Endodermal cell (in vitro differentiated cells): Measurements from ENCODE around the gene ZMPSTE24. TPM values are rescaled to one million over a fixed set of nuclear protein-coding genes. Genes with fewer than 3 reads are reported as not detected.

Source experiments
- DNase-seq: peaks from one replicate; pipeline ENCODE4 v3.0.0-alpha.2; 2017
- H3K27ac ChIP-seq: 2 replicates; pipeline ENCODE4 v1.5.1; 2013; ENCODE audit warnings: mild to moderate bottlenecking, low read depth, low read length, moderate library complexity
- H3K27me3 ChIP-seq: 2 replicates; pipeline ENCODE4 v1.6.1; 2013; ENCODE audit warnings: mild to moderate bottlenecking, low read length, moderate library complexity; ENCODE audit not compliant: insufficient read depth, control insufficient read depth, poor library complexity, severe bottlenecking
- H3K36me3 ChIP-seq: 2 replicates; pipeline ENCODE4 v1.7.0; 2013; ENCODE audit warnings: mild to moderate bottlenecking, low read length, moderate library complexity; ENCODE audit not compliant: control insufficient read depth, insufficient read depth
- H3K4me1 ChIP-seq: one replicate; pipeline ENCODE4 v1.7.0; 2013; ENCODE audit warnings: low read length; ENCODE audit not compliant: control insufficient read depth, insufficient read depth
- H3K4me3 ChIP-seq: 2 replicates; pipeline ENCODE4 v1.5.1; 2013; ENCODE audit warnings: mild to moderate bottlenecking, low read length, moderate library complexity
- H3K9ac ChIP-seq: 2 replicates; pipeline ENCODE4 v1.6.1; 2013; ENCODE audit warnings: mild to moderate bottlenecking, low read length, moderate library complexity; ENCODE audit not compliant: poor library complexity, severe bottlenecking; ENCODE audit errors: extremely low read depth
- H3K9me3 ChIP-seq: 2 replicates; pipeline ENCODE4 v1.6.1; 2013; ENCODE audit warnings: mild to moderate bottlenecking, low read length, moderate library complexity; ENCODE audit not compliant: control insufficient read depth
- H3K27ac Mint-ChIP-seq: 2 replicates; pipeline ENCODE4 v1.8.0; 2020; ENCODE audit warnings: mixed read lengths
- H3K27me3 Mint-ChIP-seq: 2 replicates; pipeline ENCODE4 v1.8.0; 2021; ENCODE audit warnings: mild to moderate bottlenecking, mixed read lengths; ENCODE audit not compliant: insufficient read depth
- H3K36me3 Mint-ChIP-seq: 2 replicates; pipeline ENCODE4 v1.8.0; 2020; ENCODE audit warnings: low read depth, mixed read lengths
- H3K4me1 Mint-ChIP-seq: 2 replicates; pipeline ENCODE4 v1.8.0; 2020; ENCODE audit warnings: mixed read lengths
- H3K4me3 Mint-ChIP-seq: 2 replicates; pipeline ENCODE4 v1.8.0; 2020; ENCODE audit warnings: mild to moderate bottlenecking, moderate library complexity, mixed read lengths
- H3K9me3 Mint-ChIP-seq: 2 replicates; pipeline ENCODE4 v1.8.0; 2020; ENCODE audit warnings: mild to moderate bottlenecking, mixed read lengths
- CTCF ChIP-seq: fragments of 200-600 bp; sonication (generic); conservative IDR thresholded peaks from 2 replicates; pipeline ENCODE4 v1.5.0; 2021; ENCODE audit warnings: antibody characterized with exemption, mild to moderate bottlenecking
- WGBS, 2 experiments: methylation state at CpG; one replicate each; pipeline versions ENCODE4 v1.1.5 to v1.1.7; 2013; ENCODE audit warnings: missing lambda C conversion rate in 2 of 2, mixed read lengths in 1 of 2; ENCODE audit not compliant: insufficient coverage in 1 of 2, insufficient read length in 1 of 2; 5-methylcytosine and 5-hydroxymethylcytosine counted together
- total RNA-seq, 2 donors: library from RNA; stranded (reverse); fragmentation: NEBNext Ultra II Directional in 1 of 2; extraction: Animal tissue kit (Norgen Biotek cat#: 25700) in 1 of 2; gene quantifications; 2 replicates in 1 of 2; 3 replicates in 1 of 2; pipeline ENCODE4 v1.2.1, GENCODE V29; 2021

ZMPSTE24 gene
- total RNA-seq, 2 donors from 2014 or later = 41.4 to 42.4 TPM

- H3K9ac ChIP-seq = no peak overlapping the region
- H3K9me3 ChIP-seq = no peaks in the 10 kb centered on the region
- TF ChIP-seq CTCF = no peak
- Mint-ChIP-seq H3K27me3 (no peaks in the 10 kb centered on the region), H3K4me3 (no peak overlapping the region), H3K27ac (no peak overlapping the region), H3K4me1 (no peaks in the 10 kb centered on the region), H3K36me3 (peaks cover 43% of the 10 kb centered on the region), H3K9me3 (no peaks in the 10 kb centered on the region)
- H3K27ac ChIP-seq = no peak overlapping the region
- peaks cover 56% of the 10 kb centered on the region for H3K36me3 ChIP-seq
- no peak overlapping the region for H3K4me3 ChIP-seq
- H3K27me3 ChIP-seq = no peaks in the 10 kb centered on the region
- H3K4me1 ChIP-seq = no peaks in the 10 kb centered on the region
- 94 to 98% methylated on average over 5 to 6 of the region's 6 CpGs for WGBS, 2 experiments
- no peak for DNase-seq
Measured at GRCh38 chr1:40307186-40307585, 49.1 kb downstream of the ZMPSTE24 start.

- no peaks in the 10 kb centered on the region for H3K9me3 ChIP-seq
- DNase-seq = no peak
- no peaks in the 10 kb centered on the region for H3K4me1 Mint-ChIP-seq
- no peaks in the 10 kb centered on the region for H3K27me3 Mint-ChIP-seq
- H3K36me3 Mint-ChIP-seq = peaks cover 44% of the 10 kb centered on the region
- no peaks in the 10 kb centered on the region for H3K4me1 ChIP-seq
- H3K9me3 Mint-ChIP-seq = no peaks in the 10 kb centered on the region
- no peak overlapping the region for H3K9ac ChIP-seq
- no peak overlapping the region for H3K4me3 Mint-ChIP-seq
- no peak overlapping the region for H3K27ac Mint-ChIP-seq
- WGBS, 2 experiments = 86% methylated on average over 6 of the region's 6 CpGs
- H3K27me3 ChIP-seq = no peaks in the 10 kb centered on the region
- peaks cover 57% of the 10 kb centered on the region for H3K36me3 ChIP-seq
- TF ChIP-seq CTCF = no peak
- H3K27ac ChIP-seq = no peak overlapping the region
- H3K4me3 ChIP-seq = no peak overlapping the region
Measured at GRCh38 chr1:40308036-40308727, 50.1 kb downstream of the ZMPSTE24 start.

DNA sequence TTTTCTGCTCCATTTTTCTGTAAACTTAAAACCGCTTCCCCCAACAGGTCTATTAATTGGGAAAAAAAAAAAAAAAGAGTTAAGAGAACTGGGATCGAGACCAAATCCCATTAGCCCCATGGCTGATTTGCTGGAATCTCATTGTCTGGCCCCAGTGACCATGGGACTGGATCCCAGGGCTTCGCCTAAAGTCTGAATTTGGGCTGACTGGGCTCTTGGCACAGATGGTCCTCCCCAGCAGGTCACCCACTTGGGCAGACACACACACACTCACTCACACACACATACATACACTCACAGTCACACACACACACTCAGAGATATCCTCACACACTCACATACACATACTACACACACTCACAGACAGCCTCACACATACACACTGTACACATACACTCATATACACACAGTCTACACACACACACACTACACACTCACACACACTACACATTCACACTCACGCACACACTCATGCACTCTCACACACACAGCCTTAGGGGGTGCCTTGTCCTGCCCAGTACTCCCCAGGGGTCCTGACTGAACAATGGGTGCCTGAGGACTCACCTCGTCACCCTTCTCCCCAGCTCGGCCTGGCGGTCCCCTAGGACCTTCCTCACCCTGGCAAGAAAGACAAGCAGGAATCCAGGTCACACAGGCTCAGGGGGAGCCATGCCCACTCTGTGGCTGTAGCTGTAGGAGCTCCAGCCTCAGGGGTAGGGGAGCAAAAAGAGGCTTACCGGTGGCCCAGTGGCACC lies 51.5 kb downstream of the ZMPSTE24 start:
- H3K4me1 Mint-ChIP-seq = peaks cover 5% of the 10 kb centered on the region
- no peaks in the 10 kb centered on the region for H3K9me3 Mint-ChIP-seq
- DNase-seq = no peak
- Histone ChIP-seq H3K4me3 (peak overlapping the region; percentile 48), H3K27me3 (no peaks in the 10 kb centered on the region), H3K9me3 (no peaks in the 10 kb centered on the region), H3K4me1 (peaks cover 4% of the 10 kb centered on the region), H3K9ac (peak overlapping the region; percentile 45), H3K36me3 (peaks cover 68% of the 10 kb centered on the region), H3K27ac (no peak overlapping the region)
- TF ChIP-seq CTCF = no peak
- no peak overlapping the region for H3K4me3 Mint-ChIP-seq
- H3K27me3 Mint-ChIP-seq = peaks cover 5% of the 10 kb centered on the region
- H3K36me3 Mint-ChIP-seq = peaks cover 56% of the 10 kb centered on the region
- WGBS, 2 experiments = 78 to 81% methylated on average over 1 to 8 of the region's 8 CpGs
- H3K27ac Mint-ChIP-seq = no peak overlapping the region
